Astrocyte (in vitro differentiated cells and primary cell): ENCODE data around the gene ORC1. TPM values are rescaled to one million over a fixed set of nuclear protein-coding genes. Genes with fewer than 3 reads are reported as not detected.

ENCODE experiments used
- DNase-seq: peaks from one replicate; pipeline ENCODE4 v3.0.0-alpha.2; 2010; ENCODE audit warnings: low read depth
- FAIRE-seq: peaks from 2 replicates; lab custom pipeline; 2011; peaks lifted over from hg19 to GRCh38; lab: Jason Lieb, UNC
- H2AFZ ChIP-seq: 2 replicates; pipeline ENCODE4 v1.6.0; 2012; ENCODE audit warnings: low read depth, low read length, inconsistent platforms
- H3K27ac ChIP-seq: 2 replicates; pipeline ENCODE4 v1.5.1; 2011; ENCODE audit warnings: low read depth, low read length, inconsistent platforms
- H3K27me3 ChIP-seq: 2 replicates; pipeline ENCODE4 v1.6.0; 2011; ENCODE audit warnings: low read length, inconsistent platforms; ENCODE audit not compliant: insufficient read depth
- H3K36me3 ChIP-seq: 2 replicates; pipeline ENCODE4 v1.5.1; 2011; ENCODE audit warnings: low read length, inconsistent platforms; ENCODE audit not compliant: insufficient read depth
- H3K4me1 ChIP-seq: 2 replicates; pipeline ENCODE4 v1.5.1; 2011; ENCODE audit warnings: low read length, inconsistent platforms; ENCODE audit not compliant: insufficient read depth
- H3K4me2 ChIP-seq: 2 replicates; pipeline ENCODE4 v1.6.0; 2012; ENCODE audit warnings: low read length, inconsistent platforms
- H3K4me3 ChIP-seq: 2 replicates; pipeline ENCODE4 v1.5.1; 2011; ENCODE audit warnings: low read depth, mild to moderate bottlenecking, low read length, inconsistent platforms; ENCODE audit not compliant: insufficient read depth
- H3K79me2 ChIP-seq: 2 replicates; pipeline ENCODE4 v1.6.0; 2012; ENCODE audit warnings: mild to moderate bottlenecking, low read length, inconsistent platforms; ENCODE audit not compliant: insufficient read depth
- H3K9ac ChIP-seq: 2 replicates; pipeline ENCODE4 v1.6.0; 2012; ENCODE audit warnings: mild to moderate bottlenecking, low read length, inconsistent platforms
- H3K9me3 ChIP-seq: 2 replicates; pipeline ENCODE4 v1.5.1; 2012; ENCODE audit warnings: low read depth, mild to moderate bottlenecking, low read length, inconsistent platforms; ENCODE audit not compliant: insufficient read depth
- H4K20me1 ChIP-seq: 2 replicates; pipeline ENCODE4 v1.6.0; 2012; ENCODE audit warnings: low read length, inconsistent platforms; ENCODE audit not compliant: insufficient read depth
- H3K27ac Mint-ChIP-seq: one replicate; pipeline ENCODE4 v1.8.0; 2021; ENCODE audit warnings: mild to moderate bottlenecking, mixed read lengths; ENCODE audit not compliant: unreplicated experiment
- H3K27me3 Mint-ChIP-seq: one replicate; pipeline ENCODE4 v1.8.0; 2021; ENCODE audit warnings: low read depth, mixed read lengths; ENCODE audit not compliant: unreplicated experiment
- H3K36me3 Mint-ChIP-seq: one replicate; pipeline ENCODE4 v1.8.0; 2021; ENCODE audit warnings: low read depth, mixed read lengths; ENCODE audit not compliant: unreplicated experiment
- H3K4me1 Mint-ChIP-seq: one replicate; pipeline ENCODE4 v1.8.0; 2021; ENCODE audit warnings: low read depth, mixed read lengths; ENCODE audit not compliant: unreplicated experiment
- H3K4me3 Mint-ChIP-seq: one replicate; pipeline ENCODE4 v1.8.0; 2021; ENCODE audit warnings: mild to moderate bottlenecking, moderate library complexity, mixed read lengths; ENCODE audit not compliant: unreplicated experiment
- H3K9me3 Mint-ChIP-seq: one replicate; pipeline ENCODE4 v1.8.0; 2021; ENCODE audit warnings: mild to moderate bottlenecking, mixed read lengths; ENCODE audit not compliant: unreplicated experiment
- EZH2 ChIP-seq: IDR thresholded peaks from 2 replicates; pipeline ENCODE4 v1.6.1; 2012; ENCODE audit warnings: mild to moderate bottlenecking, low read length, inconsistent platforms; ENCODE audit not compliant: insufficient read depth
- total RNA-seq: library from RNA; stranded (reverse); gene quantifications from 2 replicates; pipeline ENCODE4 v1.2.1, GENCODE V29; 2021
- TF ChIP-seq, protein P1 (sequence below): IDR thresholded peaks from 2 replicates; pipeline ENCODE4 v1.5.1; 2011; ENCODE audit warnings: low read depth, mild to moderate bottlenecking, inconsistent platforms, low read length, moderate library complexity; ENCODE audit not compliant: insufficient read depth

The ORC1 gene
- total RNA-seq, 1 donor from 2014 or later, result 2.1 TPM

DNA sequence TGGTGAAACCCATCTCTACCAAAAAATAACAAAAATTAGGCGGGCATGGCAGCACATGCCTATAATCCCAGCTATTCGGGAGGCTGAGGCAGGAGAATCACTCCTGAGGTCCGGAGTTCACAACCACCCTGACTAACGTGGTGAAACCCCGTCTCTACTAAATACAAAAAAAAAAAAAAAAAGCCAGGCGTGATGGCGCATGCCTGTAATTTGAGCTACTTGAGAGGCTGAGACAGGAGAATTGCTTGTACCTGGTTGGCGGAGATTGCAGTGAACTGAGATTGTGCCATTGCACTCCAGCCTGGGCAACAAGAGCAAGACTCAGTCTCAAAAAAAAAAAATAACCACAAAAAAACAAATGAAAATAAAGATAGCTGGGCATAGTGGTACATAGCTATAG is 80.5 kb downstream of the ORC1 start:
- H3K27me3 ChIP-seq, result no peaks in the 10 kb centered on the region
- no peaks in the 10 kb centered on the region for H3K36me3 ChIP-seq
- H3K9me3 ChIP-seq, result no peaks in the 10 kb centered on the region
- no peak overlapping the region for H3K4me2 ChIP-seq
- Mint-ChIP-seq H3K36me3 (peaks cover 3% of the 10 kb centered on the region), H3K4me3 (no peak overlapping the region), H3K27me3 (no peaks in the 10 kb centered on the region), H3K27ac (no peak overlapping the region), H3K4me1 (peaks cover 4% of the 10 kb centered on the region), H3K9me3 (no peaks in the 10 kb centered on the region)
- no peak overlapping the region for H3K4me3 ChIP-seq
- no peaks in the 10 kb centered on the region for H3K4me1 ChIP-seq
- TF ChIP-seq EZH2, result no peak
- TF ChIP-seq, protein P1, sequence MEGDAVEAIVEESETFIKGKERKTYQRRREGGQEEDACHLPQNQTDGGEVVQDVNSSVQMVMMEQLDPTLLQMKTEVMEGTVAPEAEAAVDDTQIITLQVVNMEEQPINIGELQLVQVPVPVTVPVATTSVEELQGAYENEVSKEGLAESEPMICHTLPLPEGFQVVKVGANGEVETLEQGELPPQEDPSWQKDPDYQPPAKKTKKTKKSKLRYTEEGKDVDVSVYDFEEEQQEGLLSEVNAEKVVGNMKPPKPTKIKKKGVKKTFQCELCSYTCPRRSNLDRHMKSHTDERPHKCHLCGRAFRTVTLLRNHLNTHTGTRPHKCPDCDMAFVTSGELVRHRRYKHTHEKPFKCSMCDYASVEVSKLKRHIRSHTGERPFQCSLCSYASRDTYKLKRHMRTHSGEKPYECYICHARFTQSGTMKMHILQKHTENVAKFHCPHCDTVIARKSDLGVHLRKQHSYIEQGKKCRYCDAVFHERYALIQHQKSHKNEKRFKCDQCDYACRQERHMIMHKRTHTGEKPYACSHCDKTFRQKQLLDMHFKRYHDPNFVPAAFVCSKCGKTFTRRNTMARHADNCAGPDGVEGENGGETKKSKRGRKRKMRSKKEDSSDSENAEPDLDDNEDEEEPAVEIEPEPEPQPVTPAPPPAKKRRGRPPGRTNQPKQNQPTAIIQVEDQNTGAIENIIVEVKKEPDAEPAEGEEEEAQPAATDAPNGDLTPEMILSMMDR, result no peak
- no peak overlapping the region for H3K9ac ChIP-seq
- no peaks in the 10 kb centered on the region for H3K79me2 ChIP-seq
- no peak overlapping the region for H3K27ac ChIP-seq
- FAIRE-seq (no peak), DNase-seq (no peak)
- no peak overlapping the region for H2AFZ ChIP-seq
- H4K20me1 ChIP-seq, result no peaks in the 10 kb centered on the region

Other genes with a start within 250 kb of the ORC1 start
- 22.1 and 25.6 TPM in 2 replicates for gene CC2D1B, start 38.2 kb downstream of the ORC1 start, total RNA-seq
- 28.4 and 31.8 TPM in 2 replicates for gene PRPF38A, start 179 bp upstream of the ORC1 start, total RNA-seq
- 44.8 and 47.0 TPM in 2 replicates for gene TUT4, start 148.7 kb upstream of the ORC1 start, total RNA-seq
- gene GPX7, start 197.9 kb upstream of the ORC1 start, total RNA-seq, result 4.2 and 5.7 TPM in 2 replicates
- not detected in 2 replicates for gene SHISAL2A, start 228.7 kb upstream of the ORC1 start, total RNA-seq